RWPE2 (cell line): ENCODE results near the gene ADGRL2.

Source experiments
- ATAC-seq: fragments of 200-7000 bp; cut with Tn5 transposase; 3 replicates; pipeline ENCODE4 v1.9.1; 2021; ENCODE audit warnings: low read depth
- DNase-seq: peaks from one replicate; pipeline ENCODE4 v3.0.0-alpha.2; 2020; ENCODE audit warnings: low spot score
- H3K27ac ChIP-seq: fragments of 450-650 bp; 2 replicates; pipeline ENCODE4 v1.5.1; 2017; ENCODE audit warnings: mild to moderate bottlenecking; ENCODE audit not compliant: poor library complexity, severe bottlenecking
- H3K27me3 ChIP-seq: fragments of 250-450 bp; sonication (Bioruptor Pico); 2 replicates; pipeline ENCODE4 v1.5.1; 2021; ENCODE audit warnings: mild to moderate bottlenecking, moderate library complexity; ENCODE audit not compliant: insufficient read depth, poor library complexity, severe bottlenecking
- H3K36me3 ChIP-seq: fragments of 250-450 bp; sonication (Bioruptor Pico); 2 replicates; pipeline ENCODE4 v1.5.1; 2020; ENCODE audit warnings: low read depth, mild to moderate bottlenecking, moderate library complexity
- H3K4me1 ChIP-seq: fragments of 250-450 bp; sonication (Bioruptor Pico); 2 replicates; pipeline ENCODE4 v1.5.1; 2021; ENCODE audit warnings: mild to moderate bottlenecking, moderate library complexity; ENCODE audit not compliant: insufficient read depth, poor library complexity, severe bottlenecking
- H3K4me3 ChIP-seq: fragments of 250-450 bp; sonication (Bioruptor Pico); 2 replicates; pipeline ENCODE4 v1.5.1; 2021; ENCODE audit warnings: mild to moderate bottlenecking, moderate library complexity; ENCODE audit not compliant: severe bottlenecking
- H3K9me3 ChIP-seq: fragments of 250-450 bp; sonication (Bioruptor Pico); 2 replicates; pipeline ENCODE4 v1.5.1; 2021; ENCODE audit warnings: mild to moderate bottlenecking, moderate library complexity; ENCODE audit not compliant: severe bottlenecking
- TF ChIP-seq, protein P1 (sequence below): fragments of 450-650 bp; IDR thresholded peaks from one replicate; pipeline ENCODE4 v1.5.1; 2017; ENCODE audit warnings: mild to moderate bottlenecking, moderate library complexity; ENCODE audit not compliant: poor library complexity, severe bottlenecking

ADGRL2 gene

DNA sequence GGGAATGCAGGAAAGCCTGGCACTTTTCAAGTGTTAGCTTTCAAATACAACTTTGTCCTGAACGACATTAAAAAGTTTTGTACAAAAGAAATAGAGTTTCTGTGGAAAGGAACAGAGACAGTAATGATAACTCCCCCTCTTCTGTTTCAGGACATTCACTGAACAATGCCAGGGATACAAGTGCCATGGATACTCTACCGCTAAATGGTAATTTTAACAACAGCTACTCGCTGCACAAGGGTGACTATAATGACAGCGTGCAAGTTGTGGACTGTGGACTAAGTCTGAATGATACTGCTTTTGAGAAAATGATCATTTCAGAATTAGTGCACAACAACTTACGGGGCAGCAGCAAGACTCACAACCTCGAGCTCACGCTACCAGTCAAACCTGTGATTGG, 189.5 kb downstream of the ADGRL2 start:
- no peaks in the 10 kb centered on the region for H3K9me3 ChIP-seq
- no peaks in the 10 kb centered on the region for H3K27me3 ChIP-seq
- H3K36me3 ChIP-seq, result no peaks in the 10 kb centered on the region; the same call in 1 of the 2 replicates
- ATAC-seq (no peak), DNase-seq (no peak)
- H3K4me1 ChIP-seq, result no peaks in the 10 kb centered on the region
- H3K4me3 ChIP-seq, result no peak overlapping the region
- TF ChIP-seq, protein P1, sequence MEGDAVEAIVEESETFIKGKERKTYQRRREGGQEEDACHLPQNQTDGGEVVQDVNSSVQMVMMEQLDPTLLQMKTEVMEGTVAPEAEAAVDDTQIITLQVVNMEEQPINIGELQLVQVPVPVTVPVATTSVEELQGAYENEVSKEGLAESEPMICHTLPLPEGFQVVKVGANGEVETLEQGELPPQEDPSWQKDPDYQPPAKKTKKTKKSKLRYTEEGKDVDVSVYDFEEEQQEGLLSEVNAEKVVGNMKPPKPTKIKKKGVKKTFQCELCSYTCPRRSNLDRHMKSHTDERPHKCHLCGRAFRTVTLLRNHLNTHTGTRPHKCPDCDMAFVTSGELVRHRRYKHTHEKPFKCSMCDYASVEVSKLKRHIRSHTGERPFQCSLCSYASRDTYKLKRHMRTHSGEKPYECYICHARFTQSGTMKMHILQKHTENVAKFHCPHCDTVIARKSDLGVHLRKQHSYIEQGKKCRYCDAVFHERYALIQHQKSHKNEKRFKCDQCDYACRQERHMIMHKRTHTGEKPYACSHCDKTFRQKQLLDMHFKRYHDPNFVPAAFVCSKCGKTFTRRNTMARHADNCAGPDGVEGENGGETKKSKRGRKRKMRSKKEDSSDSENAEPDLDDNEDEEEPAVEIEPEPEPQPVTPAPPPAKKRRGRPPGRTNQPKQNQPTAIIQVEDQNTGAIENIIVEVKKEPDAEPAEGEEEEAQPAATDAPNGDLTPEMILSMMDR, result no peak
- no peak overlapping the region for H3K27ac ChIP-seq

DNA sequence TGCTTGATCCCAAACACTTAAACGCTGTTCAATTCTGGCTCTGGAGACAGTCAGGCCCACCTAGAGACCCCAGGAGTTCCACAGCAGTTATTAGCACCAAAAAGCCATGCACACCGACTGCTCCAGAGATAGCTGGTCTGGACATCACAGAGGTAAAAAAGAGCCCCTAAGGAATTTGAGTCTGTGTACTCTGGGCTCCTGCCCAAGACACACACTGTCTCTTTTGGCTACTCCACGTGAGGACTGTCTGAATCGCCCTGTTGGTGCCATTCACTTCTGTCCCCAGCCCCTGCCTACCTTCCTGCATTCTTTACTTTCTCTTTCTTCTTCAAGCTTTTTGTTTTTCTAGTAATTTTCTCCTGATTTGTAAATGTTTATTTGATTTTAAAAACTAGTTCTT, 197.4 kb downstream of the ADGRL2 start:
- TF ChIP-seq, protein P1, result no peak
- ATAC-seq (no peak), DNase-seq (no peak)
- no peak overlapping the region for H3K4me3 ChIP-seq
- H3K9me3 ChIP-seq, result no peaks in the 10 kb centered on the region
- H3K27me3 ChIP-seq, result no peaks in the 10 kb centered on the region
- no peak overlapping the region for H3K27ac ChIP-seq
- no peaks in the 10 kb centered on the region for H3K36me3 ChIP-seq
- no peaks in the 10 kb centered on the region for H3K4me1 ChIP-seq

DNA sequence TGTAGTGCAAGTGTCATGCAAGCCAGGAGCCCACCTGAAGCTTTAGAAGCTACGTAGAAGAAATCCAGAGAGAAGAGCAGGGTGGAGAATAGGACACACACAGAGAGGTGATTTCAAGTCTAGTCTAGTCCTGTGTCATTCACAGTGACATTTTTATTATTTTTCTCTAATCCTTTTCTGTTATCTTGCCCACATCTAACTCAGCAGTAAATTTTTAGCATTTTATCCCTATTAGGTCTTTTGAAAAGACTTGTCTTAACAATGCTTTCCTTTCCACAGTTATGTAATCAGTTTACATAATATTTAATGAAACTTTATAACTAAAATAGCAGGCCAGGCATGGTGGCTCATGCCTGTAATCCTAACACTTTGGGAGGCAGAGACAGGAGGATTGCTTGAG, 198.6 kb downstream of the ADGRL2 start:
- Histone ChIP-seq H3K27ac (no peak overlapping the region), H3K27me3 (no peaks in the 10 kb centered on the region), H3K9me3 (no peaks in the 10 kb centered on the region), H3K36me3 (no peaks in the 10 kb centered on the region), H3K4me1 (no peaks in the 10 kb centered on the region), H3K4me3 (no peak overlapping the region)
- peak; percentile 36; the same call in 1 of the 3 replicates for ATAC-seq
- TF ChIP-seq, protein P1, result no peak
- DNase-seq, result no peak

DNA sequence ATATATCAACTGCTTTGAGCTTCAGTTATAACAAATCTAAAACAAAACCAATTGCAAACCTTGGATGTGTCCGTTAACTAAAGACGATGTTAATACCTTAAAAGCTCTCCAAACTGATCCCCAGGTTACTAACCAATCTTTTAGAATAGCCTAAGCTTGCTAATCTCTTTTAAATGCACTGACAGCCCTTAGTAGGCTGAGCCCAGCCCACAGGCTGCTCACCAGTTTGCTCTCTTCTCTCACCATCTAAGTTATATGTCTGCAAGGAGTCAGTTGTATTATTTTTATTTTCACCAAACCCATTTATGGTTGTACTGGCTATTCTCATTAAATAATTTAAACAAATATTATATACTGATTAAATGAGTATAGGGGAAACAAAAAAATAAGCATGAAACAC, 199.5 kb downstream of the ADGRL2 start:
- no peaks in the 10 kb centered on the region for H3K36me3 ChIP-seq
- H3K9me3 ChIP-seq, result no peaks in the 10 kb centered on the region
- no peak for DNase-seq
- H3K4me1 ChIP-seq, result no peaks in the 10 kb centered on the region
- H3K4me3 ChIP-seq, result no peak overlapping the region
- no peak overlapping the region for H3K27ac ChIP-seq
- ATAC-seq, result no peak
- H3K27me3 ChIP-seq, result no peaks in the 10 kb centered on the region
- TF ChIP-seq, protein P1, result no peak

DNA sequence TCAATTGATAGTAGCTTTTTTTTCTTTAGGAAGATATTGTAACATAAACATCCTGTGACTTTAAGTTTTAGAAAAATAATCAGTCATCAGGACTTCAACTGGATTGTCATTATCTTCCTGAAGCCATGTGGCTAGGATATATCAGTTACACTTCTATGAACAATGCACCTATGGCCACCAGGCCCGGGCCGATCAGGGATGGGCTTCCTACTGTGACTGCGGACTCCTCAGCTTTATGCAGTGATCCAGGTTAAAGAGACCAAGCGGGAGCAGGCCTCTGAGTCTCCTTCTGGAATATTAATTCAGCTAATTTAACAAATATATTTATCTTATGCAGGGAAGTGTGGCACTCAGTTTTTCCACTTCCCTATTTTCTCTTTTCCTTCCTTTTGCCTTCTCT, 200.6 kb downstream of the ADGRL2 start:
- DNase-seq, result no peak
- H3K27me3 ChIP-seq, result no peaks in the 10 kb centered on the region

More for the DNA sequence above, 200.6 kb downstream of the ADGRL2 start:
- Histone ChIP-seq H3K9me3 (no peaks in the 10 kb centered on the region), H3K4me3 (no peak overlapping the region), H3K36me3 (no peaks in the 10 kb centered on the region), H3K27ac (no peak overlapping the region), H3K4me1 (no peaks in the 10 kb centered on the region)
- TF ChIP-seq, protein P1, result no peak
- ATAC-seq, result no peak
